ENCODE results near the gene PLCG2. TPM values are rescaled to one million over a fixed set of nuclear protein-coding genes. Genes with fewer than 3 reads are reported as not detected.

The PLCG2 gene
- total and polyA plus RNA-seq, 7 donors, result 1.6 to 24.8 (median 3.6) TPM

DNA sequence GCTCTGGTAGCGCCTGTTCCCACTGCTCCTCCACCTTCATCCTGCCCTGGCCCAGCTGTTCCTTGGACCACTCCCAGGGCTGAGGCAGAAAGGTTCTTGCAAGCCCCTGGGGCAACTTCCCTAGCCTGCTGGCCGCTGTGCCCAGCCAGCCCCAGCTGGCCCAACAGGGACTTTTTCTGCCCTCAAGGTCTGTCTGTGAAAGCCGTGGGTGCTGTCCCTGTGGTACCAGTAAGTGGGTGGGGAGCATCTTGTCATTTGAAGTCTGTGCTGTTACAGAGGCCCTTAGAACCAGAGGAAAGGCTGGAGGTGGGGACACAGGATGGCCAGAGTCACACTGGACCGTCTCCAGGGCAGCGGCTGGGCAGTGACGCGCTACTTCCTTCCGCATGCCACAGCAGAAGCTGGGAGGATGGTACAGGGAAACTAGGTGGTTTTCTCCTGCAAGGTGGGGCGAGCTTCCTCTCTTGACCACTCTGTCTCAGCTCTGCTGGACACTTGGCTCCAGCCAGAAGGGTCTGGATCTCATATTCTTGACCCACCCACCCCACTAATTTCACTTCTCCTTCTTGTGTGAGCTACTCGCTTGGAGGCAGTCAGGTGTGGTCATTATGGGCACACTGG, 87.8 kb downstream of the PLCG2 start:
- no peaks in the 10 kb centered on the region for H3K36me3 ChIP-seq
- WGBS, 2 donors, result 56% methylated on average over 10 of the region's 10 CpGs
- no peak for DNase-seq
- H3K27me3 ChIP-seq, result peaks cover 0 to 23% (median 0%) of the 10 kb centered on the region in 3 donors
- H3K4me3 ChIP-seq, result no peak overlapping the region
- intact Hi-C loops (cut with DNase I), result no loop called here
- peak in 1 of 4 donors; percentile 37 for TF ChIP-seq POLR2AphosphoS5 (IDR thresholded peaks at IDR 0.05)
- no peak for TF ChIP-seq EP300 (IDR thresholded peaks at IDR 0.05)
- TF ChIP-seq, protein P1, sequence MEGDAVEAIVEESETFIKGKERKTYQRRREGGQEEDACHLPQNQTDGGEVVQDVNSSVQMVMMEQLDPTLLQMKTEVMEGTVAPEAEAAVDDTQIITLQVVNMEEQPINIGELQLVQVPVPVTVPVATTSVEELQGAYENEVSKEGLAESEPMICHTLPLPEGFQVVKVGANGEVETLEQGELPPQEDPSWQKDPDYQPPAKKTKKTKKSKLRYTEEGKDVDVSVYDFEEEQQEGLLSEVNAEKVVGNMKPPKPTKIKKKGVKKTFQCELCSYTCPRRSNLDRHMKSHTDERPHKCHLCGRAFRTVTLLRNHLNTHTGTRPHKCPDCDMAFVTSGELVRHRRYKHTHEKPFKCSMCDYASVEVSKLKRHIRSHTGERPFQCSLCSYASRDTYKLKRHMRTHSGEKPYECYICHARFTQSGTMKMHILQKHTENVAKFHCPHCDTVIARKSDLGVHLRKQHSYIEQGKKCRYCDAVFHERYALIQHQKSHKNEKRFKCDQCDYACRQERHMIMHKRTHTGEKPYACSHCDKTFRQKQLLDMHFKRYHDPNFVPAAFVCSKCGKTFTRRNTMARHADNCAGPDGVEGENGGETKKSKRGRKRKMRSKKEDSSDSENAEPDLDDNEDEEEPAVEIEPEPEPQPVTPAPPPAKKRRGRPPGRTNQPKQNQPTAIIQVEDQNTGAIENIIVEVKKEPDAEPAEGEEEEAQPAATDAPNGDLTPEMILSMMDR (IDR thresholded peaks at IDR 0.05), result no peak
- no peak for TF ChIP-seq POLR2A (IDR thresholded peaks at IDR 0.05)
- H3K4me1 ChIP-seq, result no peaks in the 10 kb centered on the region
- H3K27ac ChIP-seq, result peak overlapping the region; percentile 31 to 67 (median 43)
- no peaks in the 10 kb centered on the region for H3K9me3 ChIP-seq

DNA sequence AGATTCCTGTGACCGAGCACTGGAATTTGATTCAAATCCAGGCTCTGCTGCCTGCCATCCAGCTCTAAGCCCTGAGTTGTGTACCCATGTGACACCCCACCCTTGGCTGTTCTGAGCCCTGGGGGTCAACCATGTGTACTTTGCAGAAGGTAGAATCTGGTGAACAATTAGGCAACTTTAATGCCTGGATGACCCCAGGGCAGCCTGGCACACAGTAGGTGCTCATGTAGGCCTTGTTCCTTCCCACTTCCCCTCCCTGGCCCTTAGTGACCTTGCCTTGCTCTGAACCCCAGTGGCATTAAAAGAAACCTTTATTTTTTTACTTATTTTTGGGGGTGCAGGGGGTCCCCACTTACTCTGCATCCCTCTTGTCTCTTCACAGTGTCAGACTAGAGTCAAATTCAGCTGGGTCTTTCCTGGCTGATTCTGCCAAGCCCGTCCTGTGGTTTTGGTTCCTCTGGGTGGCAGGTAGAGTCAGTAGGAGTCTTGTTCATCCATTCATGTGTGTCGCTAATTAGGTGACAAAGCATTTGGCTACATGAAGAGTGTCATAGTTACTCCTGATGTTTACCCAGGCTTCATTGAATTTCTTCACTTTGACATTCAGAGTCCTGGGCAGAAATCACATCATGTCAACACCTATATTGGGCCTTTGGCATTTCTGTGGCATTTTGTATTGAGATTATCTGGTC, 89.1 kb downstream of the PLCG2 start:
- no peaks in the 10 kb centered on the region for H3K36me3 ChIP-seq
- H3K4me3 ChIP-seq, result no peak overlapping the region
- H3K4me1 ChIP-seq, result no peaks in the 10 kb centered on the region
- no peak for DNase-seq
- WGBS, 2 donors, result 69 to 93% methylated on average over 3 of the region's 3 CpGs
- TF ChIP-seq POLR2AphosphoS5 (IDR thresholded peaks at IDR 0.05) (no peak), EP300 (IDR thresholded peaks at IDR 0.05) (no peak), POLR2A (IDR thresholded peaks at IDR 0.05) (no peak)
- TF ChIP-seq, protein P1 (IDR thresholded peaks at IDR 0.05), result no peak
- peak overlapping the region in 1 of 4 donors; percentile 1 for H3K27ac ChIP-seq
- no peaks in the 10 kb centered on the region for H3K9me3 ChIP-seq
- peaks cover 0 to 23% (median 0%) of the 10 kb centered on the region in 3 donors for H3K27me3 ChIP-seq
- intact Hi-C loops (cut with DNase I), result no loop called here

DNA sequence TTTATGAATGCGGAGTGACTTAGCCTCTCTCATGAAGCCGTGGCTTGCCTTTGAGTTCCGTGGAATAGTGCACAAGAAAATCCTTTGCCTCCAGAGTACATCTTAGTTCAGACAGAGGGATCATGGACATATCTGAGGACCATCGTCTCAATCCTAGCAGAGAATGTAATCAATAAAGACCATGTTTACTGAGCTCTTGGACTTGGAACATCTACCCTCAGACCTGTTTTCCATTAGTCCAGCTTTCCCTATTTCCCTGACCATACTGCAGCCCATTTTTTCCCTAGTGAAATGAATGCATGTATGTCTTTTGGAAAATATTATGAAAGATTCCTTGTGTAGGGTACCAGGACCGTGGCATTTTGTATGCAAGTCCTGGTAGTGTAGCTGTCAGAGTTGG, 90.2 kb downstream of the PLCG2 start:
- WGBS, 2 donors, result 83% methylated on average over 5 of the region's 5 CpGs

DNA sequence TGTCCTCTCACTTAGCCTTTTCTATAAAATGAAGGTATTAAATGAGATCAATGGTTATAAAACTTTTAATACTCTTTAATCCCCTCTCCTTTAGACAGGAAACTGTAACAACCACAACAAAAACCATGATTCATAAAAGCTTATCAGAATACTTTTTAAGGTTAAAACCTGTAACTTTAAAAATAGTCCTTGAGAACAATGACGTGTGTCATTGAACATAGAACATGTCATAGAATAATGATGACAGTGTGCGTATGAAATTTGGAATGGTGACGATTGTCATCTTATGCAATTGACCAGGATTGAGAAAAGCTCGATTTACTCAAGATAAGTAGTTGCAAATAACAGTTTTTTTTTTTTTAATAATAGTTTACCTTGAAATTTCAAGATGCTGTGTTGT, 94.1 kb downstream of the PLCG2 start:
- no peaks in the 10 kb centered on the region for H3K9me3 ChIP-seq
- H3K27ac ChIP-seq, result no peak overlapping the region
- H3K27me3 ChIP-seq, result no peaks in the 10 kb centered on the region
- H3K4me1 ChIP-seq, result no peaks in the 10 kb centered on the region
- intact Hi-C loops (cut with DNase I), result no loop called here
- no peak overlapping the region for H3K4me3 ChIP-seq
- TF ChIP-seq EP300 (IDR thresholded peaks at IDR 0.05) (no peak), POLR2AphosphoS5 (IDR thresholded peaks at IDR 0.05) (no peak), POLR2A (IDR thresholded peaks at IDR 0.05) (no peak)
- TF ChIP-seq, protein P1 (IDR thresholded peaks at IDR 0.05), result no peak
- no peaks in the 10 kb centered on the region for H3K36me3 ChIP-seq
- DNase-seq, result no peak
- 63 to 74% methylated on average over 4 of the region's 4 CpGs for WGBS, 2 donors

More for the DNA sequence above, 90.2 kb downstream of the PLCG2 start:
- no peak for DNase-seq
- H3K4me1 ChIP-seq, result no peaks in the 10 kb centered on the region
- no peak for TF ChIP-seq POLR2AphosphoS5 (IDR thresholded peaks at IDR 0.05)
- TF ChIP-seq, protein P1 (IDR thresholded peaks at IDR 0.05), result no peak
- H3K36me3 ChIP-seq, result no peaks in the 10 kb centered on the region
- peaks cover 0 to 12% (median 0%) of the 10 kb centered on the region in 3 donors for H3K27me3 ChIP-seq
- intact Hi-C loops (cut with DNase I), result no loop called here
- no peak overlapping the region for H3K4me3 ChIP-seq
- no peaks in the 10 kb centered on the region for H3K9me3 ChIP-seq
- no peak overlapping the region for H3K27ac ChIP-seq
